Natural killer cell (primary cell): Measurements from ENCODE around the gene ERBB4. TPM values are rescaled to one million over a fixed set of nuclear protein-coding genes. Genes with fewer than 3 reads are reported as not detected.

Source experiments
- ATAC-seq, 3 donors: fragments of 150-1000 bp in 2 of 3; fragments of 200-7000 bp in 1 of 3; cut with Tn5 transposase; 1 replicate in 1 of 3; 2 replicates in 2 of 3; pipeline ENCODE4 v1.10.0; 2021; ENCODE audit warnings: mild to moderate bottlenecking in 2 of 3, moderate library complexity in 2 of 3
- DNase-seq, 2 donors: peaks; one replicate each; pipeline versions ENCODE4 v3.0.0 to v3.0.0-alpha.2; 2013 to 2021; ENCODE audit warnings: mixed read lengths in 1 of 2
- H3K27ac ChIP-seq: one replicate; pipeline ENCODE4 v1.5.1; 2013; ENCODE audit warnings: mild to moderate bottlenecking, low read length
- H3K27me3 ChIP-seq: one replicate; pipeline ENCODE4 v1.6.1; 2013; ENCODE audit warnings: low read length; ENCODE audit not compliant: control insufficient read depth, insufficient read depth
- H3K36me3 ChIP-seq: one replicate; pipeline ENCODE4 v1.6.1; 2013; ENCODE audit warnings: low read length; ENCODE audit not compliant: control insufficient read depth, insufficient read depth
- H3K4me1 ChIP-seq: one replicate; pipeline ENCODE4 v1.6.1; 2013; ENCODE audit warnings: low read length; ENCODE audit not compliant: control insufficient read depth, insufficient read depth
- H3K4me3 ChIP-seq: one replicate; pipeline ENCODE4 v1.5.1; 2013; ENCODE audit warnings: low read length
- H3K9me3 ChIP-seq: one replicate; pipeline ENCODE4 v1.6.1; 2013; ENCODE audit warnings: low read length; ENCODE audit not compliant: control insufficient read depth, insufficient read depth
- H3K27ac Mint-ChIP-seq, 2 donors: one replicate each; pipeline ENCODE4 v1.8.0; 2022; ENCODE audit warnings: mild to moderate bottlenecking in 2 of 2, mixed read lengths in 2 of 2, moderate library complexity in 1 of 2
- H3K27me3 Mint-ChIP-seq, 2 donors: one replicate each; pipeline ENCODE4 v1.8.0; 2022; ENCODE audit warnings: low read depth in 2 of 2, mixed read lengths in 2 of 2
- H3K36me3 Mint-ChIP-seq: one replicate; pipeline ENCODE4 v1.8.0; 2022; ENCODE audit warnings: mixed read lengths
- H3K4me1 Mint-ChIP-seq, 2 donors: one replicate each; pipeline ENCODE4 v1.8.0; 2022; ENCODE audit warnings: mixed read lengths in 2 of 2
- H3K4me3 Mint-ChIP-seq: one replicate; pipeline ENCODE4 v1.8.0; 2022; ENCODE audit warnings: mild to moderate bottlenecking, moderate library complexity, mixed read lengths
- H3K9me3 Mint-ChIP-seq, 2 donors: one replicate each; pipeline ENCODE4 v1.8.0; 2022; ENCODE audit warnings: mixed read lengths in 2 of 2
- CTCF ChIP-seq: fragments of 200-600 bp; IDR thresholded peaks from one replicate; pipeline ENCODE4 v1.8.0; 2022; ENCODE audit warnings: antibody characterized with exemption
- WGBS: methylation state at CpG from one replicate; pipeline ENCODE4 v1.1.7; 2013; ENCODE audit warnings: missing lambda C conversion rate; ENCODE audit not compliant: insufficient coverage; 5-methylcytosine and 5-hydroxymethylcytosine counted together
- intact Hi-C: fragments of 100-400 bp; cut with micrococcal nuclease; formaldehyde crosslinking; loops from one replicate; pipeline ENCODE4 v1.14.2; 2022
- total RNA-seq, 4 donors: library from RNA; stranded (reverse); fragments of 120-200 nt in 1 of 4; gene quantifications; one replicate each; pipeline versions ENCODE4 v1.2.3 to v1.2.4, GENCODE V29; 2013 to 2022

Gene ERBB4
- total RNA-seq, 3 donors from 2014 or later (not counting 1 experiment from before 2014, with no cell fraction given): 0.08 TPM; not detected in 2

- H3K27ac Mint-ChIP-seq: no peak overlapping the region
- H3K27me3 Mint-ChIP-seq: no peaks in the 10 kb centered on the region
- Histone ChIP-seq H3K27ac (no peak overlapping the region), H3K36me3 (no peaks in the 10 kb centered on the region), H3K4me1 (no peaks in the 10 kb centered on the region), H3K9me3 (no peaks in the 10 kb centered on the region), H3K4me3 (no peak overlapping the region), H3K27me3 (no peaks in the 10 kb centered on the region)
- ATAC-seq (no peak), DNase-seq (no peak)
- H3K36me3 Mint-ChIP-seq: no peaks in the 10 kb centered on the region
- TF ChIP-seq CTCF: no peak
- H3K4me3 Mint-ChIP-seq: no peak overlapping the region
- intact Hi-C loops: no loop called here
- no peaks in the 10 kb centered on the region for H3K9me3 Mint-ChIP-seq
- H3K4me1 Mint-ChIP-seq: no peaks in the 10 kb centered on the region
- 100% methylated on average over 1 of the region's 2 CpGs for WGBS
These were observed 599.4 kb downstream of the ERBB4 start for GRCh38 chr2:211939177-211939576.

GRCh38 chr2:211934811-211935210 lies 603.8 kb downstream of the ERBB4 start:
- no peaks in the 10 kb centered on the region for H3K4me1 Mint-ChIP-seq
- ATAC-seq: no peak
- Histone ChIP-seq H3K9me3 (no peaks in the 10 kb centered on the region), H3K36me3 (no peaks in the 10 kb centered on the region), H3K4me3 (no peak overlapping the region), H3K4me1 (no peaks in the 10 kb centered on the region), H3K27me3 (no peaks in the 10 kb centered on the region), H3K27ac (no peak overlapping the region)
- H3K4me3 Mint-ChIP-seq: no peak overlapping the region
- no peaks in the 10 kb centered on the region for H3K9me3 Mint-ChIP-seq
- DNase-seq: no peak
- no peaks in the 10 kb centered on the region for H3K36me3 Mint-ChIP-seq
- TF ChIP-seq CTCF: no peak
- intact Hi-C loops: no loop called here
- no peak overlapping the region for H3K27ac Mint-ChIP-seq
- no CpG with 5 or more reads among the region's 1 CpG for WGBS
- H3K27me3 Mint-ChIP-seq: no peaks in the 10 kb centered on the region

- no peaks in the 10 kb centered on the region for H3K4me1 Mint-ChIP-seq
- no peak overlapping the region for H3K27ac Mint-ChIP-seq
- DNase-seq: no peak
- Histone ChIP-seq H3K36me3 (no peaks in the 10 kb centered on the region), H3K4me3 (no peak overlapping the region), H3K9me3 (no peaks in the 10 kb centered on the region), H3K4me1 (no peaks in the 10 kb centered on the region), H3K27me3 (no peaks in the 10 kb centered on the region), H3K27ac (no peak overlapping the region)
- H3K9me3 Mint-ChIP-seq: no peaks in the 10 kb centered on the region
- no peaks in the 10 kb centered on the region for H3K27me3 Mint-ChIP-seq
- H3K36me3 Mint-ChIP-seq: no peaks in the 10 kb centered on the region
- ATAC-seq: no peak
- no peak overlapping the region for H3K4me3 Mint-ChIP-seq
- intact Hi-C loops: no loop called here
- 63% methylated on average over 1 of the region's 3 CpGs for WGBS
- TF ChIP-seq CTCF: no peak
These were observed 607.3 kb downstream of the ERBB4 start for GRCh38 chr2:211931314-211931713.

GRCh38 chr2:211930331-211930730 lies 608.3 kb downstream of the ERBB4 start:
- Histone ChIP-seq H3K27me3 (no peaks in the 10 kb centered on the region), H3K36me3 (no peaks in the 10 kb centered on the region), H3K4me3 (no peak overlapping the region), H3K4me1 (no peaks in the 10 kb centered on the region), H3K9me3 (no peaks in the 10 kb centered on the region), H3K27ac (no peak overlapping the region)
- Mint-ChIP-seq H3K4me1 (no peaks in the 10 kb centered on the region), H3K27me3 (no peaks in the 10 kb centered on the region), H3K9me3 (no peaks in the 10 kb centered on the region), H3K4me3 (no peak overlapping the region), H3K27ac (no peak overlapping the region), H3K36me3 (no peaks in the 10 kb centered on the region)
- DNase-seq (peak in 1 of 2 donors; percentile 2), ATAC-seq (no peak)
- TF ChIP-seq CTCF: no peak
- 10% methylated on average over 2 of the region's 4 CpGs for WGBS
- intact Hi-C loops: no loop called here
